PC-3 (cell line): ENCODE data around the gene KRTAP2-3.

Source experiments
- EZH2 ChIP-seq: fragments of 300-600 bp; sonication (generic); IDR thresholded peaks from one replicate; pipeline ENCODE4 v1.6.1; 2017; ENCODE audit warnings: antibody characterized with exemption, mild to moderate bottlenecking, low read length; ENCODE audit not compliant: unreplicated experiment
- EZH2phosphoT487 ChIP-seq: fragments of 300-600 bp; sonication (generic); IDR thresholded peaks from 2 replicates; pipeline ENCODE4 v1.6.1; 2018; ENCODE audit warnings: mild to moderate bottlenecking, antibody characterized with exemption, low read length, borderline replicate concordance
- TF ChIP-seq, protein P1 (sequence below): fragments of 300-600 bp; sonication (generic); conservative IDR thresholded peaks from 2 replicates; pipeline ENCODE4 v1.5.1; 2017; ENCODE audit warnings: antibody characterized with exemption, low read depth, mild to moderate bottlenecking, low read length

DNA sequence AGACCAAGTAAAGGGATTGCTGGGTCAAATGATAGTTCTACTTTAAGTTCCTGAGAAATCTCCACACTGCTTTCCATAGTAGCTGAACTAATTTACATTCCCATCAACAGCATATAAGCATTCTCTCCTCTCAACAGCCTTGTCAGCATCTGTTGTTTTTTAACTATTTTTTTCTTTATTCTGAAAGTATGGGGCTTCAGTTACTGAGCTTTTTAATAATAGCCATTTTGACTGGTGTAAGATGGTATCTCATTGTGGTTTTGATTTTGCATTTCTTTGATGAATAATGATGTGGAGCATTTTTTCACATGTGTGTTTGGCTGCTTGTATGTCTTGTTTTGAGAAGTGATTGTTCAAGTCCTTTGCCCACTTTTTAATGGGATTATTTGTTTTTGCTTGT is 7.3 kb downstream of the KRTAP2-3 start:
- TF ChIP-seq EZH2phosphoT487 (no peak), EZH2 (no peak)
- TF ChIP-seq, protein P1, sequence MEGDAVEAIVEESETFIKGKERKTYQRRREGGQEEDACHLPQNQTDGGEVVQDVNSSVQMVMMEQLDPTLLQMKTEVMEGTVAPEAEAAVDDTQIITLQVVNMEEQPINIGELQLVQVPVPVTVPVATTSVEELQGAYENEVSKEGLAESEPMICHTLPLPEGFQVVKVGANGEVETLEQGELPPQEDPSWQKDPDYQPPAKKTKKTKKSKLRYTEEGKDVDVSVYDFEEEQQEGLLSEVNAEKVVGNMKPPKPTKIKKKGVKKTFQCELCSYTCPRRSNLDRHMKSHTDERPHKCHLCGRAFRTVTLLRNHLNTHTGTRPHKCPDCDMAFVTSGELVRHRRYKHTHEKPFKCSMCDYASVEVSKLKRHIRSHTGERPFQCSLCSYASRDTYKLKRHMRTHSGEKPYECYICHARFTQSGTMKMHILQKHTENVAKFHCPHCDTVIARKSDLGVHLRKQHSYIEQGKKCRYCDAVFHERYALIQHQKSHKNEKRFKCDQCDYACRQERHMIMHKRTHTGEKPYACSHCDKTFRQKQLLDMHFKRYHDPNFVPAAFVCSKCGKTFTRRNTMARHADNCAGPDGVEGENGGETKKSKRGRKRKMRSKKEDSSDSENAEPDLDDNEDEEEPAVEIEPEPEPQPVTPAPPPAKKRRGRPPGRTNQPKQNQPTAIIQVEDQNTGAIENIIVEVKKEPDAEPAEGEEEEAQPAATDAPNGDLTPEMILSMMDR: no peak
